ENCODE results near the gene RUSF1.
"Not testable (repeated sequence)": the region's sequence is repeated elsewhere in the genome, so short reads cannot be mapped to it uniquely, and the experiment has no call there.

The RUSF1 gene

GRCh38 chr16:31513884-31514283 lies 5.7 kb upstream of the RUSF1 start:
- DNase-seq: no peak

DNA sequence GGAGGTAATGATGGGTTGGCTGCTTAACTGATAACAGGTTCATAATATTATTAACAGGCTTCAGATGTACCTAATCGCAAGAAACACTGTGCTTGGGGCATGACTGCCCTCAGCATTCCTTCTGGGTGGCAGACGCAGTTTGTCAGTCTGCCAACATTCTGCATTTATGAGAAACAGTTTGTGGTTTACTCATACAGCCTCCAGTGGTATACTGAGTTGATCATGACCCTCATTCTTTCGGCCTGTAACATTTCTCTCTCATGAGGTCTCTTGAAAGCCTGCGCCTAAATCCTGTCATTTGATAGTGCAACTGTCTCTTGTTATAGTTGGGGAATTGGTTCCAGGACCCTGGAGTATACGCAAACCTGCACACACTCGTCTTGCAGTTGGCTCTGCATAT lies 4.9 kb upstream of the RUSF1 start:
- DNase-seq: no peak

- DNase-seq: no peak
These were observed 560 bp upstream of the RUSF1 start for GRCh38 chr16:31508706-31509195.

DNA sequence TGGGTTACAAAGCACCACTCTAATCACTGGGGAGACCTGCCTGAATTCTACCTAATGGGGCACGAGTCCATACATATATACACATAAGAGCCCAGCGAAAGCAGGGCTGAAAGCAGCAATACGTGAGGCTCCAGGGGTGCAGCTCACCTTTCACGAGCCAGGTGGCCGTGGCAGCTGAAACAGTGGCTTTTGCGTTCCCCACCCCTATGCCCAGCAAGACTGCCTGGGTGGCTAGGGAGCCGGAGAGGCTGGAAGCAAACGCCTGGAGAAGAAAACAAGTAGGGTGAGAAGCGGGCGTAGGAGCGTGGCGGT lies 618 bp downstream of the RUSF1 start:
- no peak for DNase-seq

DNA sequence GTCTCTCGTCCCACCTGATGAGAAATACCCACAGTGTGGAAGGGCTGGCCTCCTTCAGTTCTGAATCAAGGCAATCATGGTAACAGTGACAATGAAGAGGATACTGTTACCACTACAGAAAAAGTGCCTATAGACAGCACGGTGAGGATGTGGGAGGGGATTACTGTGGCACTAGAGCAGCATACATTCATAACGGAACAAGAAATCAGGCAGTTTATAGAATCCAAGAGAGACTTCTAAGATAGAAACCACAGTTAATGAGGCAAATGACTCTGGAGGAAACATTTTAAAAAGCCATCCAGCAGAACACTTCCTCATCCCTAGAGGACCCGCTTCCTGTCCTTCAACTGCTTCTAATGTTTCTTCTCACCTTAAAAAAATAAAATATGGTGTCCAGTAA lies 2.7 kb downstream of the RUSF1 start:
- DNase-seq: peak; percentile 35 to 42

GRCh38 chr16:31504159-31504558 lies 4.0 kb downstream of the RUSF1 start:
- no peak for DNase-seq

DNA sequence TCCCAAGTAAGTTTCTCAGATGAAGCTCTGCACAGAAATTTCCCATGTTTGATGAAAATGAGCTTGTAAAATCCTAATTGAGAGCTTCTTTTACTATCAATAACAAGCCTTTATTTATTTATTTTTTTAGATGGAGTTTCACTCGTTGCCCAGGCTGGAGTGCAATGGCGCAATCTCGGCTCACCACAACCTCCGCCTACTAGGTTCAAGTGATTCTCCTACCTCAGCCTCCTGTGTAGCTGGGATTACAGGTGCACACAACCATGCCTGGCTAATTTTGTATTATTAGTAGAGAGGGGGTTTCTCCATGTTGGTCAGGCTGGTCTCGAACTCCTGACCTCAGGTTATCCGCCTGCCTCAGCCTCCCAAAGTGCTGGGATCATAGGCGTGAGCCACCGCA lies 4.6 kb downstream of the RUSF1 start:
- DNase-seq: not testable (repeated sequence)

DNA sequence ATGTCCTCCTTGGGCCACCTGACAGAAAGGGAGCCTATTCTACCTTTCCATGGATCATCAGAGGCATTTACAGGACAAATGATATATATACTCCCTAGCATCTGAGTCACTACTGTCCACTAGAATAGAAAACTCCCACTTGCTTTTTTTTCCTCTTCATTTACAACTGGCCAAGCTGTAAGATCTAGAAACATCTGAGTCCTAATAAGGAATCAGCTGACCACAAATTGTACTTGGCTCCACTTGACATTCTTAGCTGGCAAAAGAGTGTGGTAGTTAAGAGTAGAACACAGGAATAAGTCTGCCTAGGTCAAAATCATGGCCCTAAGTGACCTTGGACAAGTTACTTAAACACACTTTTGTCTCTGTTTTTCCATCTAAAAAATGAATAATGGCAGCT lies 5.2 kb downstream of the RUSF1 start:
- no peak for DNase-seq

- no peak for DNase-seq
These were observed 6.2 kb downstream of the RUSF1 start for GRCh38 chr16:31501966-31502348.

GRCh38 chr16:31501226-31501965 lies 6.8 kb downstream of the RUSF1 start:
- no peak for DNase-seq

- DNase-seq: no peak
These were observed 8.3 kb downstream of the RUSF1 start for GRCh38 chr16:31499928-31500327.

DNA sequence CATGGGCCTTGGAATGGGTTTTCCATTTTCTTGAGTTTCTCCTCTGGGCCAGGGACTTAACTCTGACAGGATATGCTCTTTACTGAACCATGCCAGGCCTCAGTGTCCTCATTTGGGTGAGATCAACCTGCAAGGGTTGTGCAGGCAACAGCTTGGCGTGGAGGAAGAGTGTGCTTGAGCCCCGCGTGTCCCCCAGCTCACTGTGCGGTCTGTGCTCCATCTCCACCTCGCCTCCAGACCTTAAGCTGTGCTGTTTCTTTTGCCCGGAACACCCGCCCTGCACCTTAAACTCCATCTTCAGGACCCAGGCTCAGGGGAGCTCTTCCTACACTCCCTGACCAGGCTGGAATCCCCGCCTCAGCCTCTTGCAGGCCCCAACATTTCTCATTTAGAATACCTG lies 9.7 kb downstream of the RUSF1 start:
- DNase-seq: no peak

DNA sequence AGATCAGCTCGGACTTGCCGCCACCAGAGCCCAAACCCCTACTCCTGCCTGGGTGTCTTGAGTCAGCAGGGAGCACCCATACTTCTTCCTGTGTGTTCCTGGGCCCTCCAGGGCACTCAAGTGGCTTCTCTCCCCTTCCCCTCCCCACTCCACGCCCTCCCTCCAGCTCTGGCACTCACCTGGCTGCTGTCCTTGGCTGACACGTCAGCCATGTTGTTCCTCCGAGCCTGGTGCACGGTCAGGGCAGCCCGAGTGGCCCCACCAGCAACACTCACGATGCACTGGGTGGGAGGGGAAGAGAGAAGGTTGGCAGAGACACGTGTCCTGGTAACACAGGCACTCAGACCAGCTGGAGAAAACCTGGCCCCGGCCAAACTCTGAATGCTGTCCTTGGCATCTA lies 11.5 kb downstream of the RUSF1 start:
- DNase-seq: no peak

DNA sequence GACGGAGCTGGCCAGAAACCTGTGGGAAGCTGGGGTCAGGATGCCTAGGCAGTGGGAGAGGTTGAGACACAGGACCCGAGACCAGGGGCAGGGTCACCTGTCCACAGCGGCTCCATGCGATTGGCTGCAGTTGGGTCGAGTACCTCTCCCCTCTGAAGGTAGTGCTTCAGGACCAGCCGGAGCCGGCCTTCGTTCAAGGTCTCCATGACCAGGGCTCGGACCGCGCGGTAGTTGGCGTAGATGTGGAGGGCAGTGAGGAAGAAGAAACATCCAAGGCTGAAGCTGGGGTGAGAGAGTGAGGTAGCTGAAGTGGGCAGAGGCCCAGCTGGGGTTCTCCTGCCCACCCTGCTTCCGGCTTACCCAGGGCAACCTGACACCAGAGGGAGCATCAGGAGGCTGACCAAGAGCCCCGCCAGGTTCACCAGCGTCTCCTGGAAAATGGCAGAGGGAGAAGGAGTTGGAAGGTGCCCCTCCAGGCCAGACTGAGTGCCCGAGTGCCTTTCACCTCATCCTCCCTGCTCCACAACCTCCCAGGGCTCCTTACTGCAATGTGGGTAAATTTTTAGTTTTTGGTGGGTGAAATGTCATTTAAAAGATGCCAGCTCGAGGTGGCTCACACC lies 14.6 kb downstream of the RUSF1 start:
- no peak for DNase-seq

GRCh38 chr16:31491778-31492418 lies 16.3 kb downstream of the RUSF1 start:
- DNase-seq: no peak

DNA sequence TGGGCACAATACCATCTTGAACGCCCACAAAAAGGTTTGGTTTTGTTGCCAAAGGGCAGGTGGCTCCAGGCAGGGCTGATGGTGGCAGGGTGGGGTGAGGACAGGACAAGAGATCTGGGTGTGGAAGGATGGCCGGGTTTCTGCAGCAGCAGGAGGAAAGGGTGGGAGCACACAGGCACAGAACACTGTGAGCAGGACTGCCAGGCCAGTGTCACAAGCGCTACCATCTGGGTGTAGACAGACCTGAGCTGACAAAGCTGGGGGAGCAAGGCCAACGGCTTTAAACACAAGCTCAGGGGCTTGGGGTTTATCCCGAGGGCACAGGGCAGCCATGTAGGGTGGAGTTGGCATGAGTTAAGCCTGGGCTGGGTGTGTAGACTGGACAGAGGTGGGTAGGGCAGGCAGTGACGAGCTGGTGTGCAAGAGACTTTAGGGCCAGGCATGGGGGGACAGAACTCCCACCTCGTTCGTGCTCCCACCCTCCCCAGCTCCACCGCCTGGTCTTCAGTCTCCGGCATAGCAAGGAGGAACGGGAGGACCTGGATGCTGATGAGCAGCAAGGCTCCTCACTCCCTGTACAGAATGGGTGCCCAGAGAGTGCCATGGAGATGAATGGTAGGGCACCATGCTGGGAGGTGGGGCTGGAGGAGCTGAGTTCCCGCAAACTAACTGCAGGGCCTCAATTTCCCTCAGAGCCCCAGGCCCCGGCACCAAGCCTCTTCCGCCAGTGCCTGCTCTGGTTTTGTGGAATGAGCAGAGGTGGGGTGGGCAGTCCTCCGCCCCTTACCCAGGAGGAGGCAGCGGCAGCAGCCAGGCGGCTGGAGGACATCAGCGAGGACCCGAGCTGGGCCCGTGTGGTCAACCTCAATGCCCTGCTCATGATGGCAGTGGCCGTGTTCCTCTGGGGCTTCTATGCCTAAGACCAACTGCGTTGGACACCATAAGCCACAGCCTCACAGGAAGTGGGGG lies 18.3 kb downstream of the RUSF1 start:
- DNase-seq: no peak

- no peak for DNase-seq
These were observed 19.0 kb downstream of the RUSF1 start for GRCh38 chr16:31489298-31489564.

- no peak for DNase-seq
These were observed 19.5 kb downstream of the RUSF1 start for GRCh38 chr16:31488468-31489297.

DNA sequence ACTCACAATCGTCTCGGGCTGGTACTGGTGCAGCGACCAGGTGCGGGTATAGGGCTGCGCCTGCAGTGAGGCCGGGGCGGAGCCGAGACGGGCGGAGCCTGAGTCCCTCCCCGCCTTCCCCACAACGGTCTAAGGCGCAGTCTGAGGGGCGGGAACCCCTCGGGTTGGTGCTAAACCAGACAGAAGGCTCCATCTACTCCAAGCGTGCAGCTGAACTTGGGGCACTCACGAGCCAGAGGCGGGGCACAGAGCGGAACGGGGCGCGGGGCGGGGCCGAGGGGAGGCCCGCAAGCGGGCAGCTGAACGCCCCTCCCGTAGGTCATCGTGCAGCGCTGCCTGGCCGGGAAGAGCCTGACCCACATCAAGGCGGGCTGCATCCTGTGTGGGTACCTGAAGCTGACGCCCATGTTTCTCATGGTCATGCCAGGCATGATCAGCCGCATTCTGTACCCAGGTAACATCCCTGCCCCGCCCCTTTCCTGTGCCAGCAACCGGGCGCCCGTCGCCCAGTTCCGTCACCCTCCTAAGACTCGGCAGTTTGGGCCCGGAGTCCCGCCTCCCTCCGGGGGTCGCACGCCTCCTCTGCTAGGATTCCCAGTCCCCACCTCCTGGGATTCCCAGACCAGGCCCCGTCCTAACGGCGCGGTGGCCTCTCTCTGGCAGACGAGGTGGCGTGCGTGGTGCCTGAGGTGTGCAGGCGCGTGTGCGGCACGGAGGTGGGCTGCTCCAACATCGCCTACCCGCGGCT lies 20.3 kb downstream of the RUSF1 start:
- DNase-seq: peak; percentile 69 to 76

- no peak for DNase-seq
These were observed 21.0 kb downstream of the RUSF1 start for GRCh38 chr16:31487071-31487719.

- no peak for DNase-seq
These were observed 22.1 kb downstream of the RUSF1 start for GRCh38 chr16:31486045-31486444.

Measured in activated T-cell treated with anti-CD3 and anti-CD28 coated beads, Interleukin-2, amount 50 U/mL, for 48 hours (primary cell).